GM21528 (cell line): Measurements from ENCODE around the gene RRP1.

ENCODE experiments used
- ATAC-seq: cut with Tn5 transposase; IDR thresholded peaks from one replicate; pipeline ENCODE4 v1.9.1; 2021; ENCODE audit warnings: mild to moderate bottlenecking, moderate library complexity; ENCODE audit not compliant: unreplicated experiment, low FRiP score

The RRP1 gene

GRCh38 chr21:43789276-43790009, at the start of gene RRP1:
Gene RRP1 (plus strand): TSS chr21:43789577. CDS start chr21:43789630, 53 bp downstream.
- ATAC-seq: peak; percentile 77

GRCh38 chr21:43739621-43740435, 49.5 kb upstream of the RRP1 start:
- no peak for ATAC-seq

- no peak for ATAC-seq
Observed at GRCh38 chr21:43740497-43741156, 48.8 kb upstream of the RRP1 start.

GRCh38 chr21:43741423-43742096, 47.8 kb upstream of the RRP1 start:
- ATAC-seq: no peak

- ATAC-seq: no peak
Observed at GRCh38 chr21:43743947-43744346, 45.4 kb upstream of the RRP1 start.

- no peak for ATAC-seq
Observed at GRCh38 chr21:43744725-43745124, 44.7 kb upstream of the RRP1 start.

GRCh38 chr21:43745772-43746517, 43.4 kb upstream of the RRP1 start:
- no peak for ATAC-seq

- no peak for ATAC-seq
Observed at GRCh38 chr21:43748622-43749021, 40.8 kb upstream of the RRP1 start.

- ATAC-seq: no peak
Observed at GRCh38 chr21:43749651-43750262, 39.6 kb upstream of the RRP1 start.

- no peak for ATAC-seq
Observed at GRCh38 chr21:43750339-43751033, 38.9 kb upstream of the RRP1 start.

- no peak for ATAC-seq
Observed at GRCh38 chr21:43751955-43752591, 37.3 kb upstream of the RRP1 start.

- no peak for ATAC-seq
Observed at GRCh38 chr21:43752758-43753438, 36.5 kb upstream of the RRP1 start.

GRCh38 chr21:43753439-43753799, 36.0 kb upstream of the RRP1 start:
- ATAC-seq: no peak

- no peak for ATAC-seq
Observed at GRCh38 chr21:43754948-43755781, 34.2 kb upstream of the RRP1 start.

- ATAC-seq: no peak
Observed at GRCh38 chr21:43755820-43756594, 33.4 kb upstream of the RRP1 start.

- no peak for ATAC-seq
Observed at GRCh38 chr21:43757601-43758000, 31.8 kb upstream of the RRP1 start.
